OCI-LY7 (cell line): Measurements from ENCODE around the gene HIVEP3. TPM values are rescaled to one million over a fixed set of nuclear protein-coding genes. Genes with fewer than 3 reads are reported as not detected.

ENCODE experiments used
- BruUV-seq: library from RNA; stranded (reverse); fragments of 400-500 nt; replicated peaks from 2 replicates; lab custom pipeline; 2021; lab: Mats Ljungman, UMichigan
- CTCF ChIA-PET: fragments of 300-600 bp; sonication (Branson Sonifier 250); formaldehyde crosslinking; loops from one replicate; lab custom pipeline; 2022; ENCODE audit warnings: antibody characterized with exemption; ENCODE audit not compliant: unreplicated experiment; lab: Charles Lee
- POLR2A ChIA-PET: fragments of 300-600 bp; sonication (Branson Sonifier 250); formaldehyde crosslinking; loops from one replicate; lab custom pipeline; 2022; ENCODE audit warnings: antibody characterized with exemption; lab: Charles Lee
- DNase-seq: peaks from one replicate; pipeline ENCODE4 v3.0.0-alpha.2; 2015; ENCODE audit warnings: low spot score
- H2AFZ ChIP-seq: fragments of 200-600 bp; sonication (generic), shearing (Covaris generic); 2 replicates; pipeline ENCODE4 v1.6.1; 2014; ENCODE audit warnings: mild to moderate bottlenecking, antibody characterized with exemption, low read length, moderate library complexity
- H3K27ac ChIP-seq: fragments of 200-600 bp; sonication (generic); 2 replicates; pipeline ENCODE4 v1.5.1; 2014; ENCODE audit warnings: mixed run types, low read depth, mild to moderate bottlenecking, moderate library complexity, low read length, inconsistent platforms; ENCODE audit not compliant: poor library complexity, severe bottlenecking
- H3K36me3 ChIP-seq: fragments of 200-600 bp; sonication (generic); 2 replicates; pipeline ENCODE4 v1.6.1; 2014; ENCODE audit warnings: mild to moderate bottlenecking, antibody characterized with exemption, low read length, moderate library complexity, mixed read lengths; ENCODE audit not compliant: insufficient read depth
- H3K4me1 ChIP-seq: fragments of 200-600 bp; sonication (generic); 2 replicates; pipeline ENCODE4 v1.5.1; 2014; ENCODE audit warnings: mild to moderate bottlenecking, low read length; ENCODE audit not compliant: insufficient read depth, poor library complexity, severe bottlenecking
- H3K4me2 ChIP-seq: fragments of 200-600 bp; sonication (generic); 2 replicates; pipeline ENCODE4 v1.6.1; 2014; ENCODE audit warnings: mild to moderate bottlenecking, low read length
- H3K4me3 ChIP-seq: fragments of 200-600 bp; sonication (generic); 2 replicates; pipeline ENCODE4 v1.5.1; 2014; ENCODE audit warnings: mild to moderate bottlenecking, low read depth, low read length; ENCODE audit not compliant: poor library complexity, severe bottlenecking
- H3K79me2 ChIP-seq: fragments of 200-600 bp; sonication (generic); 2 replicates; pipeline ENCODE4 v1.6.1; 2016; ENCODE audit warnings: low read depth, mild to moderate bottlenecking, low read length, moderate library complexity, mixed read lengths; ENCODE audit not compliant: insufficient read depth
- H3K9me2 ChIP-seq: fragments of 200-600 bp; sonication (generic); 2 replicates; pipeline ENCODE4 v1.6.1; 2016; ENCODE audit warnings: mild to moderate bottlenecking, low read length, mixed read lengths; ENCODE audit not compliant: insufficient read depth
- H3K9me3 ChIP-seq: fragments of 200-600 bp; sonication (generic); 2 replicates; pipeline ENCODE4 v1.6.1; 2014; ENCODE audit warnings: mild to moderate bottlenecking, mixed run types, low read length, mixed read lengths
- H4K20me1 ChIP-seq: fragments of 200-600 bp; sonication (generic); 2 replicates; pipeline ENCODE4 v1.6.1; 2014; ENCODE audit warnings: mild to moderate bottlenecking, antibody characterized with exemption, low read length, moderate library complexity, mixed read lengths; ENCODE audit not compliant: insufficient read depth
- CTCF ChIP-seq: fragments of 200-600 bp; sonication (generic); conservative IDR thresholded peaks from 2 replicates; pipeline ENCODE4 v1.5.1; 2014; ENCODE audit warnings: mild to moderate bottlenecking, antibody characterized with exemption, low read length, moderate library complexity, mixed read lengths
- EZH2phosphoT487 ChIP-seq: fragments of 200-600 bp; sonication (generic); IDR thresholded peaks from 2 replicates; pipeline ENCODE4 v1.6.1; 2018; ENCODE audit warnings: low read depth, borderline replicate concordance, mild to moderate bottlenecking, mixed run types, antibody characterized with exemption, low read length, moderate library complexity, mixed read lengths
- intact Hi-C: fragments of 100-400 bp; cut with micrococcal nuclease; formaldehyde crosslinking; loops from one replicate; pipeline ENCODE4 v1.10.0; 2022; ENCODE audit not compliant: unreplicated experiment
- total RNA-seq, 2 experiments: library from RNA; depleted of rRNA in 1 of 2; stranded (reverse); fragments of >200 nt in 1 of 2; shearing (Covaris generic) in 1 of 2; gene quantifications; 2 replicates each; pipeline ENCODE4 v1.2.3, GENCODE V29; 2014 to 2022

HIVEP3 gene
- total RNA-seq, 2 experiments from 2014 or later = 0.53 to 0.60 TPM

- ChIA-PET POLR2A (interaction anchor here (0.7 kb wide), 1 partner anchor 151 kb away, joined by 3 read pairs; no protein-coding TSS in a partner anchor), CTCF (interaction anchor here (0.6 kb wide), 1 partner anchor 17 kb away, joined by 3 read pairs; no protein-coding TSS in a partner anchor)
- no TSS peak for BruUV-seq
- Histone ChIP-seq H4K20me1 (no peaks in the 10 kb centered on the region), H3K4me2 (no peak overlapping the region), H3K4me1 (no peaks in the 10 kb centered on the region), H3K27ac (no peak overlapping the region), H3K36me3 (no peaks in the 10 kb centered on the region), H3K4me3 (no peak overlapping the region), H3K79me2 (no peaks in the 10 kb centered on the region), H2AFZ (no peak overlapping the region), H3K9me2 (no peaks in the 10 kb centered on the region), H3K9me3 (no peaks in the 10 kb centered on the region)
- DNase-seq = no peak
- intact Hi-C loops = no loop called here
- no peak for TF ChIP-seq CTCF
- no peak for TF ChIP-seq EZH2phosphoT487
Measured at GRCh38 chr1:41613689-41614574, 304.8 kb downstream of the HIVEP3 start.

- POLR2A ChIA-PET = no interaction called here
- Histone ChIP-seq H3K4me1 (no peaks in the 10 kb centered on the region), H3K9me2 (no peaks in the 10 kb centered on the region), H3K4me2 (no peak overlapping the region), H3K27ac (no peak overlapping the region), H3K36me3 (no peaks in the 10 kb centered on the region), H3K79me2 (no peaks in the 10 kb centered on the region), H3K4me3 (no peak overlapping the region), H4K20me1 (no peaks in the 10 kb centered on the region), H2AFZ (no peak overlapping the region), H3K9me3 (no peaks in the 10 kb centered on the region)
- CTCF ChIA-PET = no interaction called here
- intact Hi-C loops = no loop called here
- no TSS peak for BruUV-seq
- no peak for DNase-seq
- TF ChIP-seq CTCF (no peak), EZH2phosphoT487 (no peak)
Measured at GRCh38 chr1:41612953-41613352, 305.8 kb downstream of the HIVEP3 start.

GRCh38 chr1:41611932-41612450 lies 306.7 kb downstream of the HIVEP3 start:
- TF ChIP-seq CTCF (no peak), EZH2phosphoT487 (no peak)
- no peak for DNase-seq
- Histone ChIP-seq H3K9me3 (no peaks in the 10 kb centered on the region), H3K4me3 (no peak overlapping the region), H3K27ac (no peak overlapping the region), H3K79me2 (no peaks in the 10 kb centered on the region), H3K36me3 (no peaks in the 10 kb centered on the region), H2AFZ (no peak overlapping the region), H3K4me2 (no peak overlapping the region), H4K20me1 (no peaks in the 10 kb centered on the region), H3K4me1 (no peaks in the 10 kb centered on the region), H3K9me2 (no peaks in the 10 kb centered on the region)
- POLR2A ChIA-PET = no interaction called here
- CTCF ChIA-PET = no interaction called here
- intact Hi-C loops = no loop called here
- no TSS peak for BruUV-seq
